GM18498 (cell line): Measurements from ENCODE around the gene ING3.

ENCODE experiments used
- ATAC-seq: cut with Tn5 transposase; IDR thresholded peaks from one replicate; pipeline ENCODE4 v1.9.1; 2021; ENCODE audit warnings: mild to moderate bottlenecking, moderate library complexity; ENCODE audit not compliant: unreplicated experiment

ING3 gene, protein sequence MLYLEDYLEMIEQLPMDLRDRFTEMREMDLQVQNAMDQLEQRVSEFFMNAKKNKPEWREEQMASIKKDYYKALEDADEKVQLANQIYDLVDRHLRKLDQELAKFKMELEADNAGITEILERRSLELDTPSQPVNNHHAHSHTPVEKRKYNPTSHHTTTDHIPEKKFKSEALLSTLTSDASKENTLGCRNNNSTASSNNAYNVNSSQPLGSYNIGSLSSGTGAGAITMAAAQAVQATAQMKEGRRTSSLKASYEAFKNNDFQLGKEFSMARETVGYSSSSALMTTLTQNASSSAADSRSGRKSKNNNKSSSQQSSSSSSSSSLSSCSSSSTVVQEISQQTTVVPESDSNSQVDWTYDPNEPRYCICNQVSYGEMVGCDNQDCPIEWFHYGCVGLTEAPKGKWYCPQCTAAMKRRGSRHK

DNA sequence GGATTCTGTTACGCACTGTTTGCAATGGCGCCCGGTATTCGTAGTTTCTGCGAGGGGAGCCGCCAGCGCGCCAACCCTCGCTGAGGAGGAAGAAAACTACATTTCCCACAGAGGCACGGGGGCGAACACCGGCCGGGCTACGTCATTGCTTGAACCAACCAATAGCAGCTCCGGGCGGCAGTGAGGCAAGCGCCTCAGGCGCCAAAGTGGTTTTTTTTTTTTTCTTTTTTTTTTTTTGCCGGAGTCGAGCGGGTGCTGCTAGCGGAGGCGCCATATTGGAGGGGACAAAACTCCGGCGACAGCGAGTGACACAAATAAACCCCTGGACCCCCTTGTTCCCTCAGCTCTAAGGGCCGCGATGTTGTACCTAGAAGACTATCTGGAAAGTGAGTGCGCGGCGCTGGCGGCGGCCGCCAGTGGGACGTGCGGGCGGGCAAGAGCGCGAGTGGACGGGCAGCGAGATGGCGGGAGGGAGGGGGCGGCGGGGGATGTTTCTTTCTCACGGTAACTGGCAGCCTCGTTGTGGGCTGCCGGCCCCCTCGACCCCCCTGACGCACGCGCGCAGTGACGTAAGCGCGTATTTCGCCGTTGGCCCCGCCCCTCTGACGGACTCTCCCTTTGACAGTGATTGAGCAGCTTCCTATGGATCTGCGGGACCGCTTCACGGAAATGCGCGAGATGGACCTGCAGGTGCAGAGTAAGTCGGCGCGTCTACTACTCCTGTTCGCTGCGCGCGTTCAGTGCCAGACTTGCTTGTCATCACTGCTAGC lies at the start of gene ING3:
Gene ING3 (plus strand): TSS at position 239 of the 770 bp plus-strand sequence. CDS start 120 bp downstream, at position 359.
- peak; percentile 97 for ATAC-seq

DNA sequence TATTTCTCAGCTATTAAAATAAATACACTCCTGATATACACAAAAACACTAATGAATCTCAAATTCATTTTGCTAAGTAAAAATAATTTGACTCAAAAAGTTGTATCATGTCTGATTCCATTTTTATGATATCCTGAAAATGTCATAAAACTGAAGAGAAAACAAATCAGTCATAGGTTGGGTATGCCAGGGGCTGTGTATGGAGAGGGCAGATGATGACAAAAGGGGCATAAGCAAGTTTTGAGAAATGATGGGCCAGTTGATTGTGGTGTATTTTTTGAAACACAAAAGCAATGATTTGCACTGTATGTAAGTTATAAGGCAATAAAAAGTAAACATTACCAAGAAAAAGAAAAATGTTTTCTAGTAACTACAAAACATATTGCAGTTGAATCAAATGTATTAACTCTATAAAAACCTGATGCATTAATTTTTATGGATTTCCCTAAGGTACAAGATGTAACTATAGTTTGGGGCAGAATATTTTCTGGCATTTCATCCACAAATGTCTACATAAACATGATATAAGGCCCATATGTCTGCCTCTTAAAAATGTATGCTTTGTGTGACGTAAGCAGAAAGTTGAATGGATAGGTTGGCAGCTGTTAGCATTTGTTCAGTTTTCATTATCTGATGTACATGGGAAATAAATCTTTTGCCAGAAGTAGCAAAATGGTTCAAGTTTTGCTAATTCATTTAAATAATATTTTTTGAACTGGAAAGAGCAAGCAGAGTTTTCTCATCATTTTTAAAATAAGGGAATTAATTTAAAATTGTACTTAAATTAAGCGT lies 35.1 kb upstream of the ING3 start:
- no peak for ATAC-seq

DNA sequence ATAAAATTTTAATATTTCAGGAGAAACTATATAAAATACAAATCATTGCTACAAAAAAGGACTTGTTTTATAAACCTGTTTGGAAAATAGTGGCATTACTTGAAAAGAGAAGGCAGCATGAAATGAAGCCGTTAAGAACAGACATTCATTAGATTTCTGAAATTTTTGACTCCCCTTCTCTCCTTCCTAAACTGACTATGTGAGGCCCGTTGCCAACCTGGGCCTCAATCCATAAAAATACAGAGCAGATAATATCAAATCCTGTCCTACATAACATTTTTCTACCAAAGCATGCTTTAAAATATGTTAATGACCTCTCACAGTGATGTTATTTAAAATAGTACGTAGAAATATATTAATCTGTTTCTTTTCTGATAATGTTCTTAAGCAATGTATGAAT lies 34.5 kb upstream of the ING3 start:
- ATAC-seq: no peak

DNA sequence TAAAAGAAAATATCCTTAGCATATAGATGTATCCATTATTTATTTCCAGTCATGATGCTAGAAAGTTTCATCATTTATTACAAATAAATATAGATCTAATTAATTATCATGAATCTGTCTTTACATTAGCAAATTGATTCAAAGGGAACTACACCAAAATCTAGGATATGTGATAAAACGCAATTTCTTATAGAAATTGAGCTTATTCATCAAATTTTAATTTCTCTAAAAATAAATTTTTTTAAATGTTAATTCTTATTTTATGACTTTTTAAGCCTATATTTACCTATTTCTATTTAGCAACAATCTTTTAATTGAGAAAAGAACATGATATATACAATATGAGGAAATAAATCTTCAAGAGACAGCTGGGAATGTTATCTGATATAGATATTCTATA lies 34.0 kb upstream of the ING3 start:
- no peak for ATAC-seq

DNA sequence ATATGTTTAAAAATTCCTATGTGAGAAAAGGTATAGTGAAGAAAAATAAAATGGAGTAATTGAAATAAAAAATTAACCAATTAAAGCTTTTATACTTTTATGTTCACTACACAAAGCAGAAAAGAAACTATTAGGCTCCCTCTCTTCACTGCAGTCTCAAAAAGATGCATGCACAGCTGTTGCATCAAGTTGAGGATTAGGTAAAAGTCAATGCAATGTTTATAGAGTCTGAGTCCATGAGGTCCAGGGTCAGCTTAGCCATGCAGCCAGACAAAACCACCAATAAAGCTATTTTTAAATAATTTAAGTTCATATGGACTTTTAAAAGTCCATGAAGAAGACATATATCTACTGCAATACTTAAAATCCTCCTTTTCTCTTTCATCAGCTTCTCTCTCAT lies 31.1 kb upstream of the ING3 start:
- no peak for ATAC-seq

DNA sequence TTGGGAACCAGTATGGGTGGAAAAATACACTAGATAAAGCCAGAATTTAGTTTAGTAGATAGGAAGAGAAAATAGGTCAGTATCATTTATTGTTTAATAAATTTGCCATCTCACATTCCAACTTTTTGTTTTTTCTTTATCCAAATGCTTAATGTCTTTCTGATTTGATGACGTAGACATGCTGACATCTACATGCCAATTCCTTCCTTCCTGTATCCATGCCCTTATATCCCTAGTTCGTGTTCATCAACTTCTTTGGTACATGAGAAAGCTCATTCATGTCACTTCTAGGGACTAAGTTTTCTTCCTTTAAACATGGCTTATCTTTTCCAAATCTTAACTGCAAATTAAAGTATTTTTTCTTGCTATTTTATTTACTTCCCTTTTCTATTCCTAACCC lies 30.5 kb upstream of the ING3 start:
- ATAC-seq: no peak

DNA sequence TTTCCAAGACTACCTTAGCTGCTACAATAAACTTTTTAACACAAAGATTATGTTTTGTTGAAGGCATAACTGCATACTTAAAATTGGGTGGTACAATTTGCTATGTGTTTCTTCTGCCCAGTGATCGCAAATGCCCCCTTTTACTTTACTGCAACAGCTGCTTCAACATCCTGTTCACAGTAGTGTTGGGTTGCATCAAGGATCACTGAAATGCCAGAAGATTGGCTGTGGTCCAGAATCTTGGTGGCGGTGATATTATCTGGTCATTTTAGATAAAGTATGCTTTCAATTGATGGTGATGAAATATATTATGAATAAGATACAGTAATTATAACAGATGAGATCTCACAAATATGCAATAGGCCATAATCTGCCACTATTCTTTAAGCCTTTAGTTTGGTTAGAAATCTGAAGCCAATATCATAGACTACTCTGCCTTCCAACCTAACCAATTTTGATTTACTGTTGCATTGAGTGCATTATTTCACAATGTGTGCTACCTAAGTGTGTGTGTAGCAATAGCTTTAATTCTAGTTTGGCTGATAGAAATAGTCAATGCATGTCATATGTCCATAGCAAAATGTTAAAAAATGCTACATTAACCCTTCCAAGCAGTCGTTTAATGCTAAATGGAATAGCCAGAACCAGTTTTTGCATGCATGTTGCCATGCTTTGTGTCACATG lies 29.8 kb upstream of the ING3 start:
- no peak for ATAC-seq

DNA sequence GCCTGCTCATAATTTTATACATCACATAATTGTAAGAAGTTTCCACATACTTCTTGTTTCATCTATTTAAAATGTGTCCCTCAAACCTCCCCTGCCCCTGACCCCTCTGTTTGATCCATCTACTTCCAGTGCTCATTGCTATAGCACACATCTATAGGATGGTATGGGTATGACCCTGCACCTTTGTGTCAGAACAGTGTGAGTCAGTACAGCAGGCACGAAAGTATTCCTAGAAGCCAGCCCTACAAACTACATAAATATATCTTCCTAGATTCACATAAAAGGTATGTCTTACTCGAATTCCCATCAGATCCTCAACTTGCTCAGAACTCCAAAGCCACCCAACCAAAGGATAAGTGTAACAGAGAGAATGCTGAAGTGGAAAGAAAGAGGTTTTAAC lies 25.7 kb upstream of the ING3 start:
- no peak for ATAC-seq

DNA sequence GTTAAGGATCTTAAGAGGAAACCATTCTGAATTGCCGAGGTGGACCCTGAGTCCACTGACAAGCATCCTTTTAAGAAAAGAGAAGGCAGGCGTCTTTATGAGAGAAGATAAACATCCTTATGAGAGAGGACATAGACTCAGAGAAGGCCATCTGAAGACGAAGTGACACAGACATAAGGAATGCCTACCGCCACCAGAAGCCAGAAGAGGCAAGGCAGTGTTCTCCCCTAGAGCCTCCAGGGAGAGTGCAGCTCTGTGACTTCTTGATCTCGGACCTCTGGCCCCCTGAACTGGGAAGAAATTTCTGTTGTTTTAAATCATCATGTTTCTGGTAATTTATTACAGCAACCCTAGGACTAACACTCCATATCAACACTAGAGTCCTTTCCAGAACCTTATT lies 25.2 kb upstream of the ING3 start:
- ATAC-seq: no peak

DNA sequence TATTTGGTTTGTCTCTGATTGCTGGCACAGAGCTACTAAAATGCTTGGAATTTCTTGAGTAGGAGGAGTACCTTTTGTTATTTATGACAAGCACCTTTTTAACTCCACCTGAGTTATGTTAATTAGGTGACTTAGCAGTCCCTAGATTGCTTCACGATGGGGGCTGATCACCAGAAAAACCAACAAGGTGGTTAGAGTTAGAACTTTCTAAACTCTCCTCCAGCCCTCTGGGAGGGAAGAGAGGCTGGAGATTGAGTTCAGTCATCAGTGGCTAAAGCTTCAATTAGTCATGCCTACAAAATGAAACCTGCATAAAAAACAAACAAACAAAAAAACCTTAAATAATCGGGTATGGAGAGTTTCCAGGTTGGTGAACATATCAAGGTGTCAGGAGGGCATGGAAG lies 23.6 kb upstream of the ING3 start:
- peak; percentile 10 for ATAC-seq

DNA sequence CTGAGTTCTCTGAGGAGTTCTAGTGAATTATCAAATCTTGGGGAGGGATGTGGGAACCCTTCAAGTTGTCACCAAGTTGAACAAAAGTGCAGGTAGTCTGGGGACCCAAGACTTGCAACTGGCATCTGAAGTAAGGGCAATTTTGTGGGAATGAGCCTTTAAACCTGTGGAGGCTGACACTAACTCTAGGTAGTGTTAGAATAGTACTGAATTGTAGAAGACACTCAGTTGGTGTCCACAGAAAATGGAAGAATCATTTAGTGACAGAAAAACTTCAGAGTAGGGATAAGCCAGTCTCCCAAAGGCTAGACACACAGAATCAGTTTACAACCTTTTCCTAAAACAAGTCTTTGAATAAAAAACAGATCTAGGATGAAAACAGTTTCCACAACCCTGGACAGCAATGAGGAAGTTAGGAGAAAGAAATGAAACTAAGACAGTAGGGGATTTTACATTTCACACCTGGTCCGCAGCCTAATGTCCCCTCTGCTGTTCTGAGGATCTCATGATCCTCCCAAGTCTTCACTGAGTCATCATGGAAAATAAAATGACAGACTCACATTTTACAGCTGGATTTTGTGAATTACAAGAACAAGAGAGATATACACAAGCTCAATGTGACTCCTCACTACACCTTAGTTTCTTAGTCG lies 23.0 kb upstream of the ING3 start:
- ATAC-seq: peak; percentile 78

DNA sequence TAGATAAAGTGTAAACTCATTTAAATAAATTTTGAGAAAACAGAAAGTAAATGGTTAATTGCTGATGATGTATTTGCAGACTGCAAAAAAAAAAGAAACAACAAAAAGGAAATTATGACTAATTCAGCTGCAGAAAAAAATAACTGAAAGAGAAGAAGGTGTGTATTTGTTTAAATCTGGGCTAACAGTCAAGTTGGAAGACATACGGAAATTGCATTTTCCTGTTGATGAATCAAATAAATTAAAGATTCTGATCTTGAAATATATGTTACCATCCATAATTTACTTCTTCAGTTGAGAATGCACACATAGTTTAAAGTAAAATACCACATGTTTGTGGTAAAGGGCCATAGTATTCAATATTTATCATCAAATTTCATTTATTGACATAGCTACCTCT lies 19.3 kb upstream of the ING3 start:
- no peak for ATAC-seq

DNA sequence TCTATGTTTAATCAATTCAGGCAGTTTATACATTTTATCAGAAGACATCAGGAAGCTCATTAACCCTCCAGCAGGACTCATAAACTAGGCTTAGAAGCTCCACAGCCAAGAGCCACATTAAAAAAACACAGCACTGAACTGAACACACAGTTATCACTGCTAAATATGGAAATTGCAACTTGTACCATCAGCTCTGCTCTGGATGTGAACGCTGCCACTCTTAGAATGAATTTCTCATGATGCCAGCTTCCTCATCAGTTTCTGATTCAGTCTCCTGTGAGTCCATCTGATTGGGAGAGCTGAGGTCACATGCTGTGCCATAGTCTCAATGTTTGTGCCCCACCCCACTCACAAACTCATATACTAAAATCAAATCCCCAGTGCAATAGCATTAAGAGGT lies 17.1 kb upstream of the ING3 start:
- ATAC-seq: no peak

DNA sequence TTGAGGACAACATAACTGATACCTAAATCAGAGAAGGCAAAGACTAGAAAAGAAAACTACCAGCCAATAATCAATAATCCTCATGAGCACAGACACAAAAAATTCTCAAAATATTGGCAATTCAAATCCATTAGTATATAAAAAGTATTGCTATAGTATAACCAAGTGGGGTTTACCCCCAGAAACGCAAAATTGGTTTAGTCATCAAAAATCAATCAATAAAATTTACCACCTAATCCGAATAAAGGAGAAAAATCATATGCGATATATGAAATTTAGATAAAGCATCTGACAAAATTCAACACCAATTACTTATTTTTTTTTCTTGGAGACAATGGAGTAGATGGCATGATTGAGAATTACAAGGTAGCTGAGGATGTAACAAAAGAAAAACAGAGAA lies 11.2 kb upstream of the ING3 start:
- no peak for ATAC-seq

DNA sequence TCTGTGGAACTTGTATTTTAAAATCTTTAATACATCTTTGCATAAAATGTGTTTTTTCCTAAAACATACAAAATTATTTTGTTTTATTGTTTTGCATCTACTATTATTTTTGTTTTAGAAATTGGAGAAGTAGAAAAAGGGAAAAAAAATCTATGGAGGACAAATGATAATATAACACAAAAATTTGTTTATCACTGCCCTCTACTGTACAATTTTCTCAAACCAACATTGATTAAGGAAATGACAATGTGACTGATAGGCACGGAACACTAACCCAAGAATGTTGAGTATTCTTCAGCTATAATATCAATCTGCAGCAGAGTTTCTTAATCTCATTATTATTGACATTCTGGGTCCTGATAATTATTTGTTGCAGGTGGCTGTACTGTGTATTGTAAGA lies 9.5 kb upstream of the ING3 start:
- ATAC-seq: peak; percentile 70

DNA sequence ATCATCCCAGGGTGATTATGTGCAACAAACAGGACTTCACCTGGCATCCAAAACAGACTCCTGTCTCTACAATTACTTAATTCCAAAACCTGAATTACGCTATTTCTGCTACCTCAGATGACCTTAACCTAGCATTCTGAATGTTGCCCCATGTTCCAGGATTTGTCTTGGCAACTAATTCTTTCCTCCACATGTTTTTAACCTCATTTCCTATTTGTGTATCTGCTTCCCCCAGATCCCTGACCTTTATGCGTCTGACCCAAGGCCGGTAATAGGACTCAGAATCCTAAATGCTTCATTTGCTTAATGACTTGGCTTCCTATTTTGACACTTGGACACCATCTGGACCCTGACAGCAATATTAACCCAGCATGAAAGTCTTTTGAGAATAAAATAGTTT lies 8.7 kb upstream of the ING3 start:
- ATAC-seq: no peak

DNA sequence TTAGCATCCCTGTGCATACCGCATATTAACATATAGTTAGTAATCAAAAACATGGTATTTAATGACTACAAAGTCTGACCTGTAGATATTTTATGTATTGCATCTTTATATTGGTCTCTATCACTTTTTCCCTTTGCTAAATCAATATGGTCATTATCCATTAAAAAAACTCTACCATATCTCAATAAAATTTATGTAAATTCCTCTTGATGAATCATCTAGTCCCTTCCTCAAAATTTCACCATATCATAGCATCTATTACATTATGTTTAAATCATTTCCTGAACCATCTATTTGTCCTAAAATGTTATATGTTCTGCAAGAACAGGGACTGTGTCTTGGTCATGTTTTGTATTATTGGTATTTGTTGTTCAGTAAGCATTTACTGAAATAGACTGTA lies 7.7 kb upstream of the ING3 start:
- ATAC-seq: no peak

DNA sequence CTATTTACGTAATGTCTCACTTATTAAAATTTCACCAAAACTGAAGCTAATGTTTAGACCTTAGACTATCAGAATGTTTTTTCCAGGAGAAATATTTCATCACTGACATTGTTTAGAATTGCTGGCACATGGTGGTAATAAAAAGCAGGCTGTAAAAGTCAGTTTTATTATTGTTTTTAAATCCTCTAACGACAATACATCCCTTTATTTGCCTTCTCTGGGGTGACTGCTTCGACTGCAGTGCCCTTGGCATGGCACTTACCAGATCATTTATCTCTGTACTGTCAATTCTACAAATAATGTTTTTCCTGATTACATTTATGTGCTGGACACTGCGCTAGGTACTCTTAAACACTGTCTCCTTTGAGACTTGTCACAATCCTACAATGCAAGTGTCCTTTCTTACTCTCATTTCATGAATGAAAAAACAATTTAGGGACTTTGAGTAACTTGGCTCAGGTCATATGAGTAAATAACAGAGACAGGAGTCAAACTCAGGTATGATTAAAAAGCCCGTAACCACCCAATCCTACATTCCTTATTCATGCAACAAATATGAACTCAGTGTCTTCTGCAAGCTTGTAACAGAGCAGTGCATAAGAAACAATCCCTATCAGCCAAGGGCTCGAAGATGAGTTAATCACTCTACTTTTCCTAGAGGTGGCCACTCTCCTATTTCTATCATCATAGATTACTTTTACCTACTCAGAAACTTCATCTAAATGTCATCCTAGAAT lies 5.6 kb upstream of the ING3 start:
- ATAC-seq: no peak

DNA sequence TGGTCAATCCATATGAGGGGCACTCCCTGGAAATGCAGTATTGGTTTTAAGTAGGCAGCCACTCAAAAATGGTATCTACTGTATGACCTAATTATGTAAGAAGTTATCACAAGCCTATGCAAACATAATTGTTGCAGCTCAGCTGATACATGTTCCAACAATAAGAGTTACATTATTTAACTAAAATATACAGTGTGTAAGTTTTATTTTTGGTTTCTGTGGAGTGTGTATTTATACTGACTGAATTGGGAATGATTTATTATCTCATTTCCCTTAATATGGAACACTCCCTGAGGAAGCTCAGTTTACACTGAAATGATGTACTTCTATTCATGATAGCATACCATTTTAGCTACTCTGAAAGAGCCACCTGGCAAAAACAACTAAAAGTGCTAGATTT lies 2.6 kb upstream of the ING3 start:
- ATAC-seq: no peak

DNA sequence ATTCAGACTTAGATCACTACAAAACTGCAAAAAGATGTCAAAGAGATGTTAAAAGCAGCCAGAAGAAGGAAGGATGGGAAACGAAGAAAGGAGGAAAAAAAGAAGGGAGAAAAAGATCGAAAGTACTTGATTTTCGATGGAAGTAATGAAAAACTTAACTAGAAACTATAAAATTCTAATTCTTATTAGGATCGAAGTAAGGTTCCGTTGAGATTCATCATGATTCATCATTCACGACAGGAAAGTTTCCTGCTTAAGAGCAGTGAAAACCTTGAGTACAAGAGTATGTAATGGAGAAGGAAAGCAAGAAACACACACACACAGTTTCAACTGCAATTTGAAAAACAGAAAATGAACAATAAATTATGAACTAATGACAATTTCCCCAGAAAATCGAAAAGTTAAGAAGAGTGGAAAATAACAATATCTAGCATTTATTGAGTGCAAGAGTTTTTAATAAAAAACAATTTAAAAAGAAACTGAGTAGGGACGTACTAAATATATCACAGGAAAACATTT lies 1.1 kb upstream of the ING3 start:
- no peak for ATAC-seq
